H9 (cell line): Measurements from ENCODE around the gene CHCHD3. TPM values are rescaled to one million over a fixed set of nuclear protein-coding genes. Genes with fewer than 3 reads are reported as not detected.

ENCODE experiments used
- DNase-seq: peaks from one replicate; pipeline ENCODE4 v3.0.0-alpha.2; 2017
- H2AFZ ChIP-seq: one replicate; pipeline ENCODE4 v1.6.1; 2013; ENCODE audit warnings: mild to moderate bottlenecking, low read length, control low read depth, moderate library complexity
- H2AK5ac ChIP-seq: 2 replicates; pipeline ENCODE4 v1.6.1; 2013; ENCODE audit warnings: low read length, control low read depth, mixed read lengths; ENCODE audit not compliant: insufficient read length
- H2BK120ac ChIP-seq: one replicate; pipeline ENCODE4 v1.6.1; 2013; ENCODE audit warnings: low read depth, mild to moderate bottlenecking, low read length, control low read depth, inconsistent platforms; ENCODE audit not compliant: poor library complexity, severe bottlenecking
- H2BK12ac ChIP-seq: 2 replicates; pipeline ENCODE4 v1.6.1; 2013; ENCODE audit warnings: low read length, control low read depth, mixed read lengths, low read depth; ENCODE audit not compliant: insufficient read length
- H2BK15ac ChIP-seq: 2 replicates; pipeline ENCODE4 v1.6.1; 2013; ENCODE audit warnings: low read depth, low read length, control low read depth
- H2BK20ac ChIP-seq: one replicate; pipeline ENCODE4 v1.6.1; 2013; ENCODE audit warnings: low read depth, mild to moderate bottlenecking, low read length, control low read depth, inconsistent platforms; ENCODE audit not compliant: poor library complexity, severe bottlenecking
- H2BK5ac ChIP-seq: 2 replicates; pipeline ENCODE4 v1.6.1; 2013; ENCODE audit warnings: low read length, control low read depth, mixed read lengths; ENCODE audit not compliant: insufficient read length
- H3K14ac ChIP-seq: 2 replicates; pipeline ENCODE4 v1.6.1; 2013; ENCODE audit warnings: low read length, control low read depth; ENCODE audit not compliant: insufficient read depth
- H3K18ac ChIP-seq: 2 replicates; pipeline ENCODE4 v1.6.1; 2013; ENCODE audit warnings: low read depth, mild to moderate bottlenecking, mixed read lengths, low read length, control low read depth; ENCODE audit not compliant: insufficient read length
- H3K23ac ChIP-seq: 2 replicates; pipeline ENCODE4 v1.6.1; 2013; ENCODE audit warnings: low read length, control low read depth, mixed read lengths, low read depth; ENCODE audit not compliant: insufficient read length
- H3K23me2 ChIP-seq: 2 replicates; pipeline ENCODE4 v1.6.1; 2013; ENCODE audit warnings: low read depth, mild to moderate bottlenecking, mixed read lengths, low read length, control low read depth; ENCODE audit not compliant: insufficient read length, poor library complexity, severe bottlenecking
- H3K27ac ChIP-seq: 2 replicates; pipeline ENCODE4 v1.5.1; 2013; ENCODE audit warnings: low read length, control low read depth, mixed read lengths, low read depth; ENCODE audit not compliant: insufficient read length
- H3K27me3 ChIP-seq: 2 replicates; pipeline ENCODE4 v1.6.1; 2013; ENCODE audit warnings: low read length, control low read depth, inconsistent platforms; ENCODE audit not compliant: insufficient read depth
- H3K4ac ChIP-seq: 2 replicates; pipeline ENCODE4 v1.6.1; 2013; ENCODE audit warnings: low read depth, mild to moderate bottlenecking, control low read depth, inconsistent platforms, low read length, moderate library complexity
- H3K4me1 ChIP-seq: 2 replicates; pipeline ENCODE4 v1.6.1; 2013; ENCODE audit warnings: low read length, control low read depth, inconsistent platforms; ENCODE audit not compliant: insufficient read depth
- H3K4me2 ChIP-seq: 2 replicates; pipeline ENCODE4 v1.6.1; 2013; ENCODE audit warnings: low read length, control low read depth, mixed read lengths; ENCODE audit not compliant: insufficient read length, insufficient read depth
- H3K56ac ChIP-seq: 2 replicates; pipeline ENCODE4 v1.6.1; 2013; ENCODE audit warnings: low read depth, mild to moderate bottlenecking, mixed read lengths, low read length, control low read depth; ENCODE audit not compliant: insufficient read length
- H3K79me1 ChIP-seq: 2 replicates; pipeline ENCODE4 v1.6.1; 2013; ENCODE audit warnings: low read depth, mild to moderate bottlenecking, moderate library complexity, low read length, control low read depth, inconsistent platforms; ENCODE audit not compliant: insufficient read depth, poor library complexity, severe bottlenecking
- H3K79me2 ChIP-seq: 2 replicates; pipeline ENCODE4 v1.6.1; 2013; ENCODE audit warnings: low read length, control low read depth, inconsistent platforms; ENCODE audit not compliant: insufficient read depth
- H3K9ac ChIP-seq: 2 replicates; pipeline ENCODE4 v1.6.1; 2013; ENCODE audit warnings: low read length, control low read depth, mixed read lengths; ENCODE audit not compliant: insufficient read length; ENCODE audit errors: extremely low read depth
- H3K9me3 ChIP-seq: one replicate; pipeline ENCODE4 v1.6.1; 2013; ENCODE audit warnings: low read depth, low read length, inconsistent platforms; ENCODE audit not compliant: control insufficient read depth
- H3T11ph ChIP-seq: one replicate; pipeline ENCODE4 v1.6.1; 2013; ENCODE audit warnings: mild to moderate bottlenecking, low read length, control low read depth, inconsistent platforms
- H4K20me1 ChIP-seq: one replicate; pipeline ENCODE4 v1.6.1; 2013; ENCODE audit not compliant: control insufficient read depth, insufficient read length, insufficient read depth
- H4K5ac ChIP-seq: 2 replicates; pipeline ENCODE4 v1.6.1; 2013; ENCODE audit warnings: low read depth, mild to moderate bottlenecking, mixed read lengths, low read length, control low read depth; ENCODE audit not compliant: insufficient read length
- H4K8ac ChIP-seq: replicated peaks from 2 replicates; pipeline ENCODE4 v1.6.1; 2013; ENCODE audit warnings: low read length, control low read depth, mixed read lengths, low read depth; ENCODE audit not compliant: insufficient read length
- H4K91ac ChIP-seq: 2 replicates; pipeline ENCODE4 v1.6.1; 2013; ENCODE audit warnings: low read depth, mild to moderate bottlenecking, moderate library complexity, mixed read lengths, low read length, control low read depth; ENCODE audit not compliant: insufficient read length
- H3K27ac Mint-ChIP-seq, 3 experiments: 2 replicates in 2 of 3; 3 replicates in 1 of 3; pipeline ENCODE4 v1.8.0; 2020 to 2021; ENCODE audit warnings: mixed read lengths in 3 of 3, mild to moderate bottlenecking in 1 of 3, moderate library complexity in 1 of 3
- H3K27me3 Mint-ChIP-seq: 2 replicates; pipeline ENCODE4 v1.8.0; 2021; ENCODE audit warnings: low read depth, mild to moderate bottlenecking, moderate library complexity, mixed read lengths
- H3K36me3 Mint-ChIP-seq, 3 experiments: 2 replicates in 2 of 3; 3 replicates in 1 of 3; pipeline ENCODE4 v1.8.0; 2020 to 2021; ENCODE audit warnings: low read depth in 3 of 3, mixed read lengths in 3 of 3; ENCODE audit not compliant: insufficient read depth in 1 of 3
- H3K4me1 Mint-ChIP-seq, 2 experiments: 2 replicates each; pipeline ENCODE4 v1.8.0; 2020; ENCODE audit warnings: mixed read lengths in 2 of 2
- H3K4me3 Mint-ChIP-seq, 2 experiments: 2 replicates in 1 of 2; 3 replicates in 1 of 2; pipeline ENCODE4 v1.8.0; 2020 to 2021; ENCODE audit warnings: mild to moderate bottlenecking in 2 of 2, mixed read lengths in 2 of 2, moderate library complexity in 1 of 2
- H3K9me3 Mint-ChIP-seq, 2 experiments: 2 replicates in 1 of 2; 3 replicates in 1 of 2; pipeline ENCODE4 v1.8.0; 2020; ENCODE audit warnings: mild to moderate bottlenecking in 2 of 2, mixed read lengths in 2 of 2, moderate library complexity in 1 of 2
- CTCF ChIP-seq: fragments of 200-600 bp; sonication (generic); conservative IDR thresholded peaks from 3 replicates; pipeline ENCODE4 v1.8.0; 2021; ENCODE audit warnings: antibody characterized with exemption, mild to moderate bottlenecking
- WGBS: extraction: QIAGEN DNeasy Blood & Tissue Kit; methylation state at CpG from one replicate; pipeline ENCODE4 v1.1.7; 2013; ENCODE audit warnings: missing lambda C conversion rate, low lambda C conversion rate, mixed read lengths; ENCODE audit not compliant: insufficient read length; ENCODE audit errors: extremely low coverage; 5-methylcytosine and 5-hydroxymethylcytosine counted together
- total RNA-seq: library from RNA; stranded (reverse); gene quantifications from 2 replicates; pipeline ENCODE4 v1.2.1, GENCODE V29; 2021

The CHCHD3 gene
- total RNA-seq, 1 experiment from 2014 or later, result 104 TPM

DNA sequence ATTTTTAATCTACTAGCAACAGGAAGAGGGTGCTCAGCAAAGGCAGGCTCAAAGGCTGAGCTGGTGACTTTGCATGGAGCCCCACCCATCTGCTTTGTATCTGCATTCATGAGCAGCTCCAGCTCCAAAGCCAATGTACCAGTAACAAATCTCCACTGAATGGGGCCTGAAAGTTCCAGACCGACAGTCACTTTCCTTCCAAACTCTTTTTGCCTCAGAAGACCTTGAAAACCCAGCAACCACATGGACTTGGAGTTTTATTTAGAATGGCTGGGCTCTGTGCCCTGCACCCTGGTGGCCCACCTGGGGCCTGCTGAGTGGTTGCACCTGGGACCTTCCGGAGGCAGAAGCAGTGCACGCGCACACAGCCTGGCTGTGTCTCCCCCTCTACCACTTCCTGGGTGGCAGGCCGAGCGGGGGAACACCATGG is 310.6 kb downstream of the CHCHD3 start:
- no peak overlapping the region for H4K5ac ChIP-seq
- no peak overlapping the region for H3K4me3 Mint-ChIP-seq
- H3K23ac ChIP-seq, result no peak overlapping the region
- H3K79me1 ChIP-seq, result no peaks in the 10 kb centered on the region
- H3K9me3 ChIP-seq, result no peaks in the 10 kb centered on the region
- no peaks in the 10 kb centered on the region for H3K79me2 ChIP-seq
- no peak overlapping the region for H3K9ac ChIP-seq
- H3K4me1 Mint-ChIP-seq, result peaks cover 4 to 8% of the 10 kb centered on the region in 2 experiments
- peaks cover 0 to 6% (median 5%) of the 10 kb centered on the region in 3 experiments; a peak in 2 of 7 replicates for H3K36me3 Mint-ChIP-seq
- H4K20me1 ChIP-seq, result no peaks in the 10 kb centered on the region
- no peaks in the 10 kb centered on the region for H3K23me2 ChIP-seq
- no peak overlapping the region for H3K18ac ChIP-seq
- no peak overlapping the region for H3K56ac ChIP-seq
- no peak overlapping the region for H3T11ph ChIP-seq
- H3K27me3 ChIP-seq, result no peaks in the 10 kb centered on the region
- TF ChIP-seq CTCF, result no peak; the same call in 2 of the 3 replicates
- no peak overlapping the region for H3K4ac ChIP-seq
- WGBS, result no CpG with 5 or more reads among the region's 6 CpGs
- peak; percentile 38 for DNase-seq
- H4K91ac ChIP-seq, result no peak overlapping the region
- H2AFZ ChIP-seq, result no peak overlapping the region
- H3K4me1 ChIP-seq, result no peaks in the 10 kb centered on the region; the same call in 1 of the 2 replicates
- 0 out of 7 replicates have a peak overlapping the region, but pooled peaks of 1 of the 3 experiments have one; percentile 27 for H3K27ac Mint-ChIP-seq
- H3K4me2 ChIP-seq, result no peak overlapping the region
- H2BK20ac ChIP-seq, result no peak overlapping the region
- H2AK5ac ChIP-seq, result no peak overlapping the region
- H2BK12ac ChIP-seq, result no peak overlapping the region
- no peaks in the 10 kb centered on the region; the same call in 1 of the 2 replicates for H3K27me3 Mint-ChIP-seq
- no peak overlapping the region for H3K27ac ChIP-seq
- H2BK5ac ChIP-seq, result no peak overlapping the region
- peak overlapping the region; percentile 39; the same call in 1 of the 2 replicates for H3K14ac ChIP-seq
- peaks cover 6 to 8% of the 10 kb centered on the region in 2 experiments; a peak in 4 of 5 replicates for H3K9me3 Mint-ChIP-seq
- H4K8ac ChIP-seq, result no peak overlapping the region
- no peak overlapping the region for H2BK15ac ChIP-seq
- no peak overlapping the region for H2BK120ac ChIP-seq
